Lung (tissue), 12 donors: ENCODE results near the gene MAST4. TPM values are rescaled to one million over a fixed set of nuclear protein-coding genes. Genes with fewer than 3 reads are reported as not detected.

Experiments used
- ATAC-seq: fragments of 200-7000 bp; cut with Tn5 transposase; one replicate; pipeline ENCODE4 v1.9.1; 2020; ENCODE audit warnings: moderate number of reproducible peaks; ENCODE audit not compliant: insufficient read depth, low FRiP score
- DNase-seq, 3 donors: peaks; one replicate each; pipeline ENCODE4 v3.0.0-alpha.2; 2013 to 2017
- H3K27ac ChIP-seq, 2 donors: one replicate each; pipeline ENCODE4 v1.5.1; 2013; ENCODE audit warnings: mild to moderate bottlenecking in 2 of 2, moderate library complexity in 2 of 2, control low read depth in 1 of 2, inconsistent platforms in 1 of 2, low read depth in 1 of 2, low read length in 1 of 2
- H3K27me3 ChIP-seq, 3 donors: one replicate each; pipeline ENCODE4 v1.5.1; 2013; ENCODE audit warnings: low read length in 2 of 3; ENCODE audit not compliant: control insufficient read depth in 3 of 3, insufficient read depth in 3 of 3
- H3K36me3 ChIP-seq, 4 donors: one replicate each; pipeline ENCODE4 v1.5.1; 2013; ENCODE audit warnings: low read length in 4 of 4, mild to moderate bottlenecking in 1 of 4, moderate library complexity in 1 of 4; ENCODE audit not compliant: control insufficient read depth in 4 of 4, insufficient read depth in 4 of 4
- H3K4me1 ChIP-seq, 5 donors: one replicate each; pipeline ENCODE4 v1.5.1; 2013; ENCODE audit warnings: low read length in 5 of 5, mild to moderate bottlenecking in 2 of 5, moderate library complexity in 1 of 5; ENCODE audit not compliant: control insufficient read depth in 5 of 5, insufficient read depth in 5 of 5
- H3K4me3 ChIP-seq: one replicate; pipeline ENCODE4 v1.5.1; 2013; ENCODE audit warnings: mild to moderate bottlenecking, control low read depth, moderate library complexity
- H3K9ac ChIP-seq, 2 donors: one replicate each; pipeline ENCODE4 v1.5.1; 2013; ENCODE audit warnings: low read length in 2 of 2, control low read depth in 1 of 2; ENCODE audit not compliant: insufficient read depth in 1 of 2
- H3K9me3 ChIP-seq, 4 donors: one replicate each; pipeline ENCODE4 v1.5.1; 2013; ENCODE audit warnings: low read length in 3 of 4, mild to moderate bottlenecking in 1 of 4, moderate library complexity in 1 of 4; ENCODE audit not compliant: control insufficient read depth in 4 of 4, insufficient read depth in 3 of 4
- CTCF ChIP-seq: IDR thresholded peaks from 2 replicates; pipeline ENCODE4 v1.5.1; 2012; ENCODE audit warnings: mild to moderate bottlenecking; ENCODE audit errors: control extremely low read depth, extremely low read depth
- WGBS, 2 donors: extraction: QIAGEN DNeasy Blood & Tissue Kit; methylation state at CpG; one replicate each; pipeline ENCODE4 v1.1.7; 2013; 5-methylcytosine and 5-hydroxymethylcytosine counted together
- polyA plus RNA-seq, 2 donors: library from polyadenylated mRNA; stranded (reverse); fragments of 200-250 nt; gene quantifications; one replicate each; pipeline ENCODE4 v1.2.1, GENCODE V29; 2013
- total RNA-seq, 2 donors: library from RNA; depleted of rRNA in 1 of 2; stranded (reverse); fragments of >200 nt in 1 of 2; gene quantifications; one replicate each; pipeline ENCODE4 v1.2.1, GENCODE V29; 2014 to 2021
- donor health status: control.
- donor health status: control.
- donor health status: Bipolar disorder and iron deficiency.
- donor health status: healthy.
- donor health status: DM: yes; HTN: yes; CAD: no.

MAST4 gene
- total and polyA plus RNA-seq, 4 donors, result 13.9 to 153 (median 46.2) TPM

DNA sequence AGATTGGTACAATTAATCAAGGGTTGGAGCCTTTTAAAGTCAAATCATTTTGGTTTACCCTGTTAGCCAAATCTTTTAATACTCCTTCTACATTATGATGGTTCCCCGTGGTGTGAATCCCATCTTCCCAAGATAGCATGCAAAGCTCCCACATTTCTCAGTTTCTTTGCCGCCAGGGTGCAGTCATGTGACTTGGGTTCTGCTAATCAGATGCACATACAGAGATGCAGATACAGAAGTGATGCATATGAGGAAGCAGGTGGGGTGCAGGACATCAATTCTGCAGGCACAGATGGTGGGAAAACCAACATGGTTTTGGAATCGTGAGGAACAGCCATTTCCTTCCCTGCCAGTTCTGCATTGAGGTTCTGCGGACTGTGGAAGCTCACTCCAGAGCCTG, 8.4 kb upstream of the MAST4 start:
- no peak overlapping the region for H3K9ac ChIP-seq
- no peak overlapping the region for H3K27ac ChIP-seq
- H3K27me3 ChIP-seq, result no peaks in the 10 kb centered on the region
- H3K4me1 ChIP-seq, result peaks cover 0 to 3% (median 0%) of the 10 kb centered on the region in 5 donors
- no peaks in the 10 kb centered on the region for H3K36me3 ChIP-seq
- no peak for TF ChIP-seq CTCF
- DNase-seq, result no peak
- WGBS, 2 donors, result 87 to 89% methylated on average over 4 of the region's 4 CpGs
- H3K9me3 ChIP-seq, result no peaks in the 10 kb centered on the region
- ATAC-seq, result no peak
- no peak overlapping the region for H3K4me3 ChIP-seq

DNA sequence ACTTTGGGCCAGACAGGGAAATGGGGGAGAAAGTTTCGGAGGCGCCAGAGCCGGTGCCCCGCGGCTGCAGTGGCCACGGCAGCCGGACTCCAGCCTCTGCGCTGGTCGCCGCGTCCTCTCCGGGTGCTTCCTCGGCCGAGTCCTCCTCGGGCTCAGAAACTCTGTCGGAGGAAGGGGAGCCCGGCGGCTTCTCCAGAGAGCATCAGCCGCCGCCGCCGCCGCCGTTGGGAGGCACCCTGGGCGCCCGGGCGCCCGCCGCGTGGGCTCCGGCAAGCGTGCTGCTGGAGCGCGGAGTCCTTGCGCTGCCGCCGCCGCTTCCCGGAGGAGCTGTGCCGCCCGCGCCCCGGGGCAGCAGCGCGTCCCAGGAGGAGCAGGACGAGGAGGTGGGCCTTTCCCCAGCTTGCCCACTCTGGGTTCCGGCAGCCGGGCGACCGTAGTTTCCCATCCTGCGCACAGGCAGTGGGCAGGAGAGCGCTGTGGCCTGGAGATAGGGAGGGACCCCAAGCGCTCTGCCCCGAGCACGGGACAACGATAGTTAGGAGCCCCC, 516 bp downstream of the MAST4 start:
- Histone ChIP-seq H3K4me3 (peak overlapping the region; percentile 63), H3K9ac (peak overlapping the region; percentile 6 to 44), H3K27me3 (no peaks in the 10 kb centered on the region), H3K4me1 (peaks cover 6 to 32% (median 8%) of the 10 kb centered on the region in 5 donors), H3K9me3 (no peaks in the 10 kb centered on the region), H3K36me3 (no peaks in the 10 kb centered on the region), H3K27ac (peak overlapping the region; percentile 3 to 79)
- DNase-seq (peak; percentile 49 to 59 (median 53)), ATAC-seq (peak; percentile 22)
- 1% methylated on average over 30 to 56 of the region's 56 CpGs for WGBS, 2 donors
- TF ChIP-seq CTCF, result no peak

GRCh38 chr5:66597183-66597757, 1.1 kb downstream of the MAST4 start:
- no peaks in the 10 kb centered on the region for H3K27me3 ChIP-seq
- H3K4me3 ChIP-seq, result peak overlapping the region; percentile 63
- H3K36me3 ChIP-seq, result no peaks in the 10 kb centered on the region
- 1% methylated on average over 35 of the region's 35 CpGs for WGBS, 2 donors
- no peak for TF ChIP-seq CTCF
- peak overlapping the region; percentile 6 to 44 for H3K9ac ChIP-seq
- peak overlapping the region; percentile 3 to 79 for H3K27ac ChIP-seq
- no peaks in the 10 kb centered on the region for H3K9me3 ChIP-seq
- no peak for ATAC-seq
- DNase-seq, result peak; percentile 70 to 82 (median 75)
- peaks cover 6 to 32% (median 8%) of the 10 kb centered on the region in 5 donors for H3K4me1 ChIP-seq

GRCh38 chr5:66602621-66603020, 6.4 kb downstream of the MAST4 start:
- H3K36me3 ChIP-seq, result no peaks in the 10 kb centered on the region
- no peaks in the 10 kb centered on the region for H3K27me3 ChIP-seq
- peaks cover 2 to 35% (median 21%) of the 10 kb centered on the region in 5 donors for H3K4me1 ChIP-seq
- no peak for TF ChIP-seq CTCF
- H3K9ac ChIP-seq, result no peak overlapping the region
- peak overlapping the region in 1 of 2 donors; percentile 51 for H3K27ac ChIP-seq
- peak in 1 of 3 donors; percentile 37 for DNase-seq
- no peak overlapping the region for H3K4me3 ChIP-seq
- H3K9me3 ChIP-seq, result no peaks in the 10 kb centered on the region
- WGBS, 2 donors, result 91 to 94% methylated on average over 1 of the region's 1 CpG
- no peak for ATAC-seq
